HG02938 (cell line): Measurements from ENCODE around the gene CLSTN2.

ENCODE experiments used
- ATAC-seq: cut with Tn5 transposase; IDR thresholded peaks from one replicate; pipeline ENCODE4 v1.9.1; 2021; ENCODE audit warnings: mild to moderate bottlenecking, moderate library complexity; ENCODE audit not compliant: unreplicated experiment

Gene CLSTN2

DNA sequence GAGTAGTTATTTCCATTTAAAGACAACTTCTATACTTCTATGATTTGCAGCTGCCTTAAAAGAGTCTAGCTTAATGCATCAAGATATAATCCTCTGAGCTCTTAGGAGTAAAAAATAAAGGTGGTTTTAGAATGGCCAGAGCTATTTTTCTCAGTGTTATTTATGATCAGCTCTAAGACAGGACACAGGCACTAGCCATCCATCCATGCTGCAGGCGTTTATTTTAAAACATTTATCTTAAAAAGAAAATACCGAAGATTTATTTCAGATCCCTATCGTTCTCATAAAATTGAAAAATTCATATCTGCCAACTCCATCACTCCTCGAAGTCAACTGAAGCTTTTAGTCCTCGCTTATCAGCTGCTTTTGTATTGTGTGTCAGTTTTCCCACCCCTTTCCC is 243.5 kb downstream of the CLSTN2 start:
- ATAC-seq: no peak

- ATAC-seq: no peak
Observed at GRCh38 chr3:140180603-140181002, 245.6 kb downstream of the CLSTN2 start.

GRCh38 chr3:140185375-140185774 is 250.4 kb downstream of the CLSTN2 start:
- ATAC-seq: no peak

- no peak for ATAC-seq
Observed at GRCh38 chr3:140186421-140186920, 251.5 kb downstream of the CLSTN2 start.

- no peak for ATAC-seq
Observed at GRCh38 chr3:140187028-140187427, 252.0 kb downstream of the CLSTN2 start.

DNA sequence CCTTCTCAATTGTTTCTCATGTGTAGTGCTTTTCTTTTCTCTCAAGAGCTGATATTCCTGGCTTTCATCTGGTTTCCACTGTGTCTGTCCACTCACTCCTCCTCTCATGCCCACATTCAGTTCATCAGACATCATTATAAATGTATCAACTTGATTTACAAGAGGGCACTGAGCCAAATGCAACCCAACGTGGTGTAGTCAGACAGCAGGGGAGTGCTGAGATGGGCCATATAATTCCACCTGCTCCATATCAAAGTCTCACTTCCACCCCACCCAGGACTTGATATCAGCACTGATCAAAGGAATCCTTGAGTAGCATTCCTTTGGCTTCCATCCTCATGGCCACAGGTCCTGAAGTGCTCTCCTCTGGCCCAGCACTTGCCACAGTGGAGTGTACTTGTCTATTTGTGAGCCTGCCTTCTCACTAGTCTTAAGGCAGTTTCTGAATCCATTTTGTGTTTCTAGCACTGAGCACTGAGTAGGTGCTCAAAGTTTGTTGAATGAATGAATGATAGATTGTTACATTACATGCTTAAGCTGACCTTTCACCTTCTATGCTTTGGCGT is 252.8 kb downstream of the CLSTN2 start:
- no peak for ATAC-seq

DNA sequence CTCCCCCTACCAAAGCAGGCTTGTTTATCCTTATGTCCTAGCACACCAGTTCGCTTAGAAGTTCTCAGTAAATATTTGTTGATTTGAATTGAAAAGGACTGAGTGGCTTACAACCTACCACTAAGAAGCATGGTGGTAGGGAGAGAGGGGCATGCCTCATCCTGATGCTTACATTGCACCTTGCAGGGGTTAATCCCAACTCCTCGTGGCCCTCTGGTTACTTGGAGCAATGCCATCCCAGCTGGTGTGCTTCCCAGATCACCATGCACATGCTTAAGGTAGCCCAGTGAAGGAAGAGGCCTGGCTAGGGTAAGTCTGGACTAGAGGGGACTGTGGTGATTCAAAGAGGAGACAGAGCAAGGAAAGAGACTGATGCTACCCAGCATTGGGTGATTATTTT is 253.3 kb downstream of the CLSTN2 start:
- ATAC-seq: no peak

DNA sequence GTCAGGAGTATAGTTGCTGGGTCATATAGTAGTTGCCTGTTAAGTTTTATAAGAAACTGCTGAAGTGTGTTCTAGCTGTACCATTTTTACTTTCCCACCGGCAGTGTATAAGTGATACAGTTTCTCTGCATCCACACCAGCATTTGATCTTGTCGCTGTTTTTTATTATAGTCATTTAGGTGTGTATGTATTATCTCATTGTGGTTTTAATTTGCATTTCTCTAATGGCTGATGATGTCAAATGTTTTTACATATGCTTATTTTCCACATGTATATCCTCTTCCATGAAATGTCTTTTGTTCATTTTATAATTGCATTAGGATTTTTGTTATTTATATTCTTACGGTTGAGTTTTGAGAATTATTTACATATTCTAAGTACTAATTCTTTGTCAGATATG is 254.3 kb downstream of the CLSTN2 start:
- ATAC-seq: no peak

- no peak for ATAC-seq
Observed at GRCh38 chr3:140189976-140190375, 255.0 kb downstream of the CLSTN2 start.

DNA sequence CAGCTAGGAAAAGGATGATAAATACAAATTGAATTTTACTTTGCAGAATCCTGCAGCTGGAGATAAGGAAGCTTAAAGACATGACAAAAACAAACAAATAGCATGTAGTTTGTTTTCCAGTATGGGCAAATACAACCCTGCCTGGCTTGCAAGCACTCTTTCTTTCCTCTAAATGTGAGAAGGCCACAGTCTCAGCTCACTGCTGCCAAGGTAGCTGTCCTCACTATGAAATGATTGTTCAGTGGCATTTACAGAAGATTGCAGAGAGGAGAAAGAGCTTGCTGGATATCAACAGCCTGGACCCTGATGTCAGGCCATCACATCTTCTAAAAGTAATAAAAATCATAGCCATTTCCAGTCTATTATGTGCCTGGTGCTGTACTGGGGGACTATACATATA is 262.0 kb downstream of the CLSTN2 start:
- ATAC-seq: no peak

DNA sequence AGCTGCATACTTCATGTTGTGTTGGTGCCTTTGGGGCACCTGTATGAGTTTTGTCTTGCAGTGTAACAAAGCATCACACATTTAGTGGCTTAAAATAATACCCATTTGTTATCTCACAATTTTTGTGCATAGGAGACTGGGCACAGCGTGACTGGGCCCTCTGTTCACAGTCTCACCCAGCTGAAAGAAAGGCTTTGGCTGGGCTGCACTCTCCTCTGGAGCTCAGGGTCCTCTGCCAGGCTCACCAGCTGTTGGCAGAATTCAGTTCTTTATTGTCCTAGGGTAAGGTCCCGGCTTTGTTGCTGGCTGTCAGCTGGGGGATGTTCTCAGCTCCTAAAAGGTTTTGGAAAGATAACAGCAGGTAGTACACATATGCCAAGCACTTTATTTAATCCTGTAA is 263.3 kb downstream of the CLSTN2 start:
- ATAC-seq: no peak

DNA sequence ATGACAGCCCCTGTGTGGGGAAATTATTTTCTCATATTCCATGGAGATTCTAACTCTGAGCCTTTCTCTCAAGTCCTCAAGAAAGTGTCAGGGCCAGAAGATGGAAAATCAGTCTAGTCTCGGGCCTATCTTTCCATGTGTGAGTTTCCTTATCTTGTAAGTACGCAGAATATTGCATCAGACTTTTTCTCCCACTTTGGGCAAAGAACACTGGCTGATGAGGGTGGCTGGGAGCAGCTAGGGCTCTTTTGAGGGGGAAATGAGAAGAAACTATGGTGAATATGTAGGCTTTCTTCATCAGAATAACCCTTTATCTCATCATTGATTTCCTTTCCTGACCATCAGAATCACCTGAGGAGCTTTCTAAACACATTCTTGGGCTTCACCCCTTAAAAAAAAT is 264.0 kb downstream of the CLSTN2 start:
- no peak for ATAC-seq

GRCh38 chr3:140199743-140200142 is 264.8 kb downstream of the CLSTN2 start:
- ATAC-seq: no peak

GRCh38 chr3:140203510-140203909 is 268.5 kb downstream of the CLSTN2 start:
- ATAC-seq: no peak

GRCh38 chr3:140204271-140204984 is 269.4 kb downstream of the CLSTN2 start:
- no peak for ATAC-seq

- ATAC-seq: no peak
Observed at GRCh38 chr3:140205598-140205997, 270.6 kb downstream of the CLSTN2 start.

GRCh38 chr3:140206196-140207040 is 271.4 kb downstream of the CLSTN2 start:
- ATAC-seq: no peak

DNA sequence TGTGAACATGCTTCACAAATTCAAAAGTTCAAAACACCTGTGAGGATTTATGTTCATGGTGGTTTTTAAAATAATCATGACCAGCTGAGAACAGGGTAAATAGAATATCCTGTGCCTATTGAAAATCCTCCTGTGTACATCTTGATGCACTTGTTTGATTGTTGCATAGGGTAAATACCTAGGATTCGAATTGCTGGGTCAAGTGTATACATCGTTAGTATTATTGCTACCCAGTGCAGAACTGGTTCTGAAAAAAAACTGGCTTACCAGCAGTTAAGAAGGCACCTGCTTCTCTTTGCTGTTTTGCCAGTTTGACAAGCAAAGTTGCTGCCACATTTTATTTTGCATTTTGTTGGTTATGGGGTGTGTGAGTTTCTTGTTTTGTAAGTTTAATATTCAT is 272.6 kb downstream of the CLSTN2 start:
- no peak for ATAC-seq

DNA sequence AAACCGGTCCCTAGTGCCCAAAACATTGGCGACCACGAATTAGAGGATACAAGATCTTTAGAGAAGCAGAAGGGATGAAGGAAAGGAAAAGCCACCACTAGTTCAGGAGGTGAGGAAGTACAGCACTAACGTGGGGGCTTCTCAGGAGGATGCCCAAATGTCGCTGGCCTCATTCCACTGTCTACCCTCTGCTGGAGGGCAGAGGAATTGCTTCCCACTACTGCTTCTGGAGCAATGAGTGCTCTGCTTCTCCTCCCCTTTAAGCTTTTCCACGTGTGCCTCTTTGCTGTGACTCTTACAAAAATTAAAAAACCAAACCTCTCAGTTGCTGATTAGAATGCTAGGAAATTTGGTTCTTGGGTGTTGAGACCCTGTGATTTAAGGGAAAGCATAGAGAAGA is 281.3 kb downstream of the CLSTN2 start:
- no peak for ATAC-seq

DNA sequence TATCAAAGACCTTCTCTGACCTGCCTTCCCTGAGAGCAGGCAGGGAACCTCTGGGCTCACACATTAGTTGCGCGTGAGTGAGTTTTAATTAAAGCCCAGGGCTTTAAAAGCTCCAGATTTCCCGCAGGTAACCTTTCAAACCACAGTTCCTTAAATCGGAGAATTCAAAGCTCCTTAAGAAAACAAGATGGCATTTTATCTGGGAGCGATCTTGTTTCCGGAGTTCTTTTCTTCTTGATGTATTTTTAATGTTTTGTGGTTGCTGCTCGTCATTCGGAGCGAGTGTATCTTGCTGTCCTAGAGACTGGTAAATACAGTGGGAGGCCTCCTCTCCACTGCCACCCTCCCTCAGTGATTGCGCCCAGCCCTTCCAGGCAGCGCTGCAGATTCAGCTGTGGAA is 284.3 kb downstream of the CLSTN2 start:
- ATAC-seq: no peak

DNA sequence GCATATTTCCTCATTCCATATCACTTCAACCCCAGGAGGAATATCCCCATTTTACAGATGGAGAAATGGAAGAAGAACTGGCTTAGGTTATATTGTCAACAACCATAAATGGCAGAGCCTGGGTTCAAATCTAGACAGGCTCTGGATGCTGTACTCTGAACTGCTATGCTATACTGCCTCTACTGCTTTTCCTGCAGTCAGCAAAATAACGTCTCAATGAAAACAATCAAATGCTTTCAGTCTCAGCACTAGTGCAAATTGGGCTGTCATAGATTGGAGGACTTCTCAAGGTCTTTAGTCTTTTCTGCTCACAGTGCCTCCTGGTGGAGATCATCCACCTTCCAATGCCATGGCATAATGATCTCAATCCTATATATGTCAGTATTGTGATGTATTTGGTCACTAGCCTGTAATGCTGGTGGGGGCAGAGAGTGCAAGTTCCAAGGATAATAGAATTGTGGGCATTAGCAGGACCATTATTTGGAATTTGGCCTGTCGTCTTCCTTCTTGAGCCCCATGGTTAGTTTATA is 285.0 kb downstream of the CLSTN2 start:
- no peak for ATAC-seq

GRCh38 chr3:140223197-140223596 is 288.2 kb downstream of the CLSTN2 start:
- ATAC-seq: no peak
